PFSK-1 (cell line): ENCODE results near the gene USB1.

ENCODE experiments used
- POLR2AphosphoS5 ChIP-seq: IDR thresholded peaks from 2 replicates; pipeline ENCODE4 v1.6.1; 2012; ENCODE audit warnings: low read depth, mild to moderate bottlenecking, control low read depth, low read length, moderate library complexity
- REST ChIP-seq, 2 experiments: IDR thresholded peaks; 2 replicates each; pipeline versions ENCODE4 v1.6.1 to v1.8.0; 2011 to 2012; ENCODE audit warnings: low read depth in 2 of 2, low read length in 2 of 2, control low read depth in 1 of 2, inconsistent platforms in 1 of 2, mild to moderate bottlenecking in 1 of 2, moderate library complexity in 1 of 2; ENCODE audit not compliant: insufficient read depth in 1 of 2
- TAF1 ChIP-seq: IDR thresholded peaks from 2 replicates; pipeline ENCODE4 v1.6.1; 2012; ENCODE audit warnings: low read length, control low read depth, borderline replicate concordance; ENCODE audit not compliant: insufficient read depth

- TF ChIP-seq POLR2AphosphoS5, result no peak
- TF ChIP-seq REST (IDR thresholded peaks at IDR 0.05; ENCODE audit: insufficient read depth in 1 of 2, low read depth in 2 of 2, low read length in 2 of 2), result no peak
- no peak for TF ChIP-seq TAF1
These were observed 48.3 kb upstream of the USB1 start for GRCh38 chr16:57952909-57953308.
